BLaER1 (cell line): ENCODE data around the gene STAT5B.

Experiments
- H3K27ac ChIP-seq: shearing (Covaris generic); formaldehyde crosslinking; 2 replicates; pipeline ENCODE4 v1.8.1; 2022
- H3K27me3 ChIP-seq: shearing (Covaris generic); formaldehyde crosslinking; 2 replicates; pipeline ENCODE4 v1.8.1; 2022
- H3K36me3 ChIP-seq: shearing (Covaris generic); formaldehyde crosslinking; 2 replicates; pipeline ENCODE4 v1.8.1; 2022
- H3K4me1 ChIP-seq: shearing (Covaris generic); formaldehyde crosslinking; 2 replicates; pipeline ENCODE4 v1.8.1; 2022
- H3K4me2 ChIP-seq: shearing (Covaris generic); formaldehyde crosslinking; 2 replicates; pipeline ENCODE4 v1.8.1; 2022
- H3K4me3 ChIP-seq: shearing (Covaris generic); formaldehyde crosslinking; 2 replicates; pipeline ENCODE4 v1.8.1; 2022
- H3K9ac ChIP-seq: shearing (Covaris generic); formaldehyde crosslinking; 2 replicates; pipeline ENCODE4 v1.8.1; 2022
- H3K9me3 ChIP-seq: shearing (Covaris generic); formaldehyde crosslinking; 2 replicates; pipeline ENCODE4 v1.8.1; 2022
- H4K20me1 ChIP-seq: shearing (Covaris generic); formaldehyde crosslinking; 2 replicates; pipeline ENCODE4 v1.8.1; 2022
- Cebpa-rat ChIP-seq: shearing (Covaris generic); IDR thresholded peaks from 2 replicates; pipeline ENCODE4 v1.8.1; 2022

The STAT5B gene

DNA sequence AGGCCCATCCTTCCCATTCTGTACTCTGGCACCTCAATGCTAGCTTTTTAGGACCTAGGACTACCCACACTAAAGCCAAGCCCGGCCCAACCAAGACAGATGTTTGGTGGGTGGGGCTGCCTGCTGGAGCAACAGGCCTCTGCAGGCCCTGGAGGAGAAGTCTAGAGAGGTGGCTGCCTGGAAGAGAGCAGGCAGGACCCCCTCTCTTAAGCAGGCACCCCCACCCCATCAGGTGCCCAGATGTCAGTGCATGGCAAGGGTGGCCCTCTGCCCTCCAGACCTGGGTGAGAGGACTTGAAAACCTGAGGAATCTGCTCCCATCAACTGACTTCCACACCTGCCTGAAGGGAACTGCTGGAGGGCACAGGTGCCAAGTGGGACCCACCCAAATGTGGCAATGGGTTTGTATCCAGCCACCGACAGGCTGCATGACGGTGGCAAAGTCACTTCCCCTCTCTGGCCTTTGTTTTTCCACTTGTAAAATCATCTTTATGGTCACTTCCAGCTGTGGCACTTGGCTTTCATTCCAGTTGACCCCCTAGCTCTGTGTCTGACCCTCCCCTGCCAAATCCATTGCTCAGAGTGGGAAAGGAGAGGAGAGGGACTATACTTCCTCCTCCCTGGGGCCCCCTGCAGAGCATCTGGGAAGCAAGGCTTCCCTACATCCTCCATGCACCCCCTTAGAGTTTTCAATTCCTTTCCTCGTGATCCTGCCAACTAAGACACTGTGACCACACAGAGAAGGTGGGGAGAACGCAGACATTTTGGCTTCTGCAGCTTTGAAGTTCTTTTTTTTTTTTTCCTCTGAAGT is 10.4 kb upstream of the STAT5B start:
- Histone ChIP-seq H3K36me3 (peaks cover 13% of the 10 kb centered on the region; the same call in 1 of the 2 replicates), H3K4me1 (peaks cover 51% of the 10 kb centered on the region), H3K27me3 (peaks cover 4% of the 10 kb centered on the region; the same call in 1 of the 2 replicates), H3K4me2 (peak overlapping the region; percentile 89), H3K9ac (peak overlapping the region; percentile 80; the same call in 1 of the 2 replicates), H3K9me3 (no peaks in the 10 kb centered on the region), H3K4me3 (peak overlapping the region; percentile 77; the same call in 1 of the 2 replicates), H4K20me1 (peaks cover 22% of the 10 kb centered on the region), H3K27ac (no peak overlapping the region)
- TF ChIP-seq Cebpa-rat, result no peak

DNA sequence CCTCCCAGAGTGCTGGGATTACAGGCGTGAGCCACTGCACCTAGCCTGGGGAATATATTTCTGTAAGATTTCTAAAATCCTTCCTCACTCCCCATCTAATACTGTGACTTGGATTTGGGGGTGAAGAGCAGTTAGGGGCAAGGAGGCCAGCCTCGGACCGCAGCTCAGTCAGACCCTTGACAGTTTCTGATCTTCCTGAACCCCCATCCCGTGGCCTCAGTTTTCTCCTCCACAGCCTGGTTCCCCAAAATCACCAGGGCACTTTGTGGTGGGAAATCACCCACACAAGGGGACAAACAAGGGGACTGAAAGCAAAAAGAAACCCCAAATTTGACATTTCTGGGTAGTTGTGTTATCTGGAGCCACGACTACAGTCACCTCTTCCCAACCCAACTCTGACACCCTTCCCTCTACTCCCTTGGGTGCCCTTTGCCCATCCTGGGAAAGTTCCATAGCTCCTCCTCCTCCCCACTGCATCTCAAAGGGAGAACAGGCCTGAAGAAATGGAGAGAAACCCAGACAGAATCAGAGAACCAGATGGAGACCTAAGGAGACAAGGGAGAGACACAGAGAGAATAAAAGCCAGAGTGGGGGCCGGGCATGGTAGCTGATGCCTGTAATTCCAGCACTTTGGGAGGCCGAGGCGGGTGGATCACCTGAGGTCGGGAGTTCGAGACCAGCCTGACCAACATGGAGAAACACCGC is 9.3 kb upstream of the STAT5B start:
- TF ChIP-seq Cebpa-rat, result no peak
- H3K27ac ChIP-seq, result no peak overlapping the region
- no peak overlapping the region for H3K9ac ChIP-seq
- peaks cover 41% of the 10 kb centered on the region for H3K4me1 ChIP-seq
- H3K9me3 ChIP-seq, result no peaks in the 10 kb centered on the region
- no peak overlapping the region for H3K4me3 ChIP-seq
- peaks cover 4% of the 10 kb centered on the region; the same call in 1 of the 2 replicates for H3K27me3 ChIP-seq
- H4K20me1 ChIP-seq, result peaks cover 16% of the 10 kb centered on the region
- no peak overlapping the region for H3K4me2 ChIP-seq
- peaks cover 3% of the 10 kb centered on the region; the same call in 1 of the 2 replicates for H3K36me3 ChIP-seq

DNA sequence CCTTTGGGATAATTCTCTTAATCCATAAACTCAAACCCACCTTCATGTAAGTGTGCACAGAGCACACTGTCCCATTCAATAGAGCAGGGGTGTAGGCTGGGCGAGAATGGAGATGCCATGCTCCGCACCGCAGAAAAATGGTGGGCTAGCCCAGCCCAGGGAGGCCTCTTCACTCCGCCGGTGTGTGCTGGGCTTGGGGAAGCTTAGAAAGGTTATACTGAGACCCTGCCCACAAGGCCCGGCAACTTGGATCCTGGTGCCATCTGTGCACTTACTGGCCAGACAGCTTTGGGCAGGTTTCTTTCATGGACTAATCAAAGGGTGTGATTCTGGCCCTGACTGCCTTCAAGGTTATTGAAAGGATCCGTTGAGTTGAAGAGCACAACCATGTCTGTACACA is 8.4 kb upstream of the STAT5B start:
- no peak for TF ChIP-seq Cebpa-rat
- H3K4me1 ChIP-seq, result peaks cover 32% of the 10 kb centered on the region
- peaks cover 6% of the 10 kb centered on the region; the same call in 1 of the 2 replicates for H4K20me1 ChIP-seq
- H3K4me2 ChIP-seq, result no peak overlapping the region
- H3K27ac ChIP-seq, result no peak overlapping the region
- no peak overlapping the region for H3K4me3 ChIP-seq
- no peaks in the 10 kb centered on the region for H3K36me3 ChIP-seq
- no peak overlapping the region for H3K9ac ChIP-seq
- peaks cover 4% of the 10 kb centered on the region; the same call in 1 of the 2 replicates for H3K27me3 ChIP-seq
- no peaks in the 10 kb centered on the region for H3K9me3 ChIP-seq

DNA sequence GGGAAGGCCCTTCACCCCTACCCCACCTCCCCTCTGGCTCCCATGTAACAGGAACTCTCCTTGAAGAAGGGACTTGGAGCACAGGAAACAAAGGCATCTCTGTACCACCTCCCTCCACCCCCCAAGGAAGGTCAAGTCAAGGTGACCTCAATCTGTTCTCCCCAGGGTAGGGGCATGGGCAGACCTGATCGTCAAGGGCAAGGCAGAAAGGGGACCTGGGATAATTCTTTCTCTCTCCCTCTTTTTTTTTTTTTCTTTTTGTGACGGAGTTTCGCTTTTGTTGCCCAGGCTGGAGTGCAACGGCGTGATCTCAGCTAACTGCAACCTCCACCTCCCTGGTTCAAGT is 7.8 kb upstream of the STAT5B start:
- no peak for TF ChIP-seq Cebpa-rat
- H3K27ac ChIP-seq, result no peak overlapping the region
- peaks cover 4% of the 10 kb centered on the region; the same call in 1 of the 2 replicates for H3K27me3 ChIP-seq
- no peaks in the 10 kb centered on the region for H3K36me3 ChIP-seq
- H4K20me1 ChIP-seq, result peaks cover under 1% of the 10 kb centered on the region; the same call in 1 of the 2 replicates
- H3K4me3 ChIP-seq, result no peak overlapping the region
- no peak overlapping the region for H3K4me2 ChIP-seq
- H3K4me1 ChIP-seq, result peaks cover 27% of the 10 kb centered on the region
- no peak overlapping the region for H3K9ac ChIP-seq
- H3K9me3 ChIP-seq, result no peaks in the 10 kb centered on the region

DNA sequence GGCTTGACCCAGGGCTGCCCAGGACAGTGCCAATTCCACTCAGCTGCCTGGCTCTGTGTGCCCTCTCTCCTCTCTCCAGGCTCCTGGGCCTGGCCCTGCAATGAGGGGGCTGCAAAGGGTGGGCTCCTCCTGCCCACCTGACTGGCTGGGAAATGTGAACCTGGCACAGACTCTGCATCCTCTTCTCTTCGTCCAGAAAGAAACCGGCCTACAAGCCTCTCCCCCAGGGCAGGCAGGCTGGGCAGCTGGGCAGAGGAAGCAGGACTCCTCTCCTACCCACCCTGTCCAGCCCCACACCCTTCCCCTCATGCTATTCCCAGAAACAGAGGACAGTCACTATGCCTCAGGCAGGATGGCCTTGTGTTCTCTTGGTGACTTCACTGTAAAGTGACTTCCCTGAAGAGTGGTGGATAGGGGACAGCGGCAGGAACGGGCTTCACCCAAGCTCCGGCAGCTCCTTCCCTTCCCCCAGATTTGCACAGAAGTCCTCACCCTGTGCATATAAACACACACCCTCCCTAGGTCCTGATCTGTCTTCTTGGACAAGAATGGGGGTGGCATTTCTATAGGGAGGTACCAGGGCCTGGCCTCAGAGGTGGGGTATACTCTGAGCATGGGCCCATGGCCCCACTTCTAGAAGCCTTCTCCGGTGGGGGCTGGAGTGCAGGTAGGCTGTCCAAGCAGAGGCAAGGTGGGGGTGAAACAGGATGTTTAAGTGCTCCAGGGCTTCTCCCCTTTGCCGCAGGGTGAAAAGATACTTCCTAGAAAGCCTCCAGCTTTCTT is 7.2 kb upstream of the STAT5B start:
- no peak overlapping the region for H3K4me2 ChIP-seq
- no peaks in the 10 kb centered on the region for H3K9me3 ChIP-seq
- peaks cover 4% of the 10 kb centered on the region; the same call in 1 of the 2 replicates for H3K27me3 ChIP-seq
- no peak overlapping the region for H3K9ac ChIP-seq
- H3K4me3 ChIP-seq, result no peak overlapping the region
- peaks cover 21% of the 10 kb centered on the region for H3K4me1 ChIP-seq
- H4K20me1 ChIP-seq, result no peaks in the 10 kb centered on the region
- H3K36me3 ChIP-seq, result no peaks in the 10 kb centered on the region
- no peak overlapping the region for H3K27ac ChIP-seq
- TF ChIP-seq Cebpa-rat, result no peak

DNA sequence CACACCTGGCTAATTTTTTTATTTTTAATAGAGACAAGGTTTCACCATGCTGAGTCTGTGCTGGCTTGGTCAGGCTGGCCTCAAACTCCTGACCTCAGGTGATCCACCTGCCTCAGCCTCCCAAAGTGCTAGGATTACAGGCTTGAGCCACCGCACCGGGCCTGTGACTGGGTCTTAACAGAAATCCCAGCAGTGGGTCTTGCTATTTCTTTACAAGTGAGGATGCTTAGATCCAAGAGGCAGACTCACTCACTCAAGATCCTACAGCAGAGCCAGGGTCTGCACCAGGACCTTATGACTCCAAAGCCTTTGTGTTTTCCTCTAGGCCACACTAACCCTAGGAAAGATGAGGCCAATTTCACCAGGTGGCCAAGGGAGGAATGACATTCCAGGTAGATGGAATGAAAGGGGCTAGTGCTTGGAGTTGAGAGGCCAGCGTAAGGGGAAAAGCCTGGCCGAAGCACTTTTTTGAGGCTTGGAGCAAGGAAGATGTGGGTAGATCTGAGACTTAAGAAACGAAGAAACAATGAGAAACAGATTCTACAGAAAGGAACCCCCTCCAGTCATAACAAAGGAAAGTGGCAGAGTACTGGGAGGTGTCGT is 6.4 kb upstream of the STAT5B start:
- Histone ChIP-seq H3K9me3 (no peaks in the 10 kb centered on the region), H3K27me3 (peaks cover 4% of the 10 kb centered on the region; the same call in 1 of the 2 replicates), H3K27ac (no peak overlapping the region), H3K9ac (no peak overlapping the region), H4K20me1 (no peaks in the 10 kb centered on the region), H3K4me2 (no peak overlapping the region), H3K4me3 (no peak overlapping the region), H3K36me3 (no peaks in the 10 kb centered on the region), H3K4me1 (peaks cover 15% of the 10 kb centered on the region)
- TF ChIP-seq Cebpa-rat, result no peak

DNA sequence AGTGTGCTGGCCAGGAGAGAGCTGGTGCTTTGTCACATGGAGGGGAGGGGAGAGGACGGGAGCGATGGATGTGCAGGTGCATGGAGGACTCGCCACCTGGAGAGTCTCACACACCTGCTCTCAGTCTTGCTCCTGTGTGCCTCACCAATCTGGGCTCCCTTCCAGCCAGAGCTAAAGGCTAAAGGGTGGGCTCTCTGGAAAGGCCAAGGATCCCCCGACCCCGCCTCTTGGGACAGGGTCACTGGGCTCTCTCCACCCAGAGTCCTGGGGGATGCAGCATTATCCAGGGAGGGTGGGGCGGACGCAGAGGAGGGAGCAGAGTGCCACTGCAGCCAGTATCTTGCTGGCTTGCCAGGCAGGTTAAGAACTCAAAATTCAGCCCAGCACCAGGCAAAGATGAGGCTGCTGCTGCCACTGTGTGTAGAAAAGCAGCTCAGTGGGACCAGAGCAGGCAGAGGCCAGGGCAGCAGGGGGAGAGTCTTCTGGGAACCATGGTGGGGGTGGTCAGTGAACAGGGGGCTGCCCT is 5.4 kb upstream of the STAT5B start:
- H3K9ac ChIP-seq, result no peak overlapping the region
- no peak overlapping the region for H3K4me2 ChIP-seq
- no peaks in the 10 kb centered on the region for H3K27me3 ChIP-seq
- H3K4me1 ChIP-seq, result peaks cover 14% of the 10 kb centered on the region
- no peak overlapping the region for H3K4me3 ChIP-seq
- TF ChIP-seq Cebpa-rat, result no peak
- no peaks in the 10 kb centered on the region for H4K20me1 ChIP-seq
- H3K27ac ChIP-seq, result no peak overlapping the region
- no peaks in the 10 kb centered on the region for H3K36me3 ChIP-seq
- no peaks in the 10 kb centered on the region for H3K9me3 ChIP-seq

DNA sequence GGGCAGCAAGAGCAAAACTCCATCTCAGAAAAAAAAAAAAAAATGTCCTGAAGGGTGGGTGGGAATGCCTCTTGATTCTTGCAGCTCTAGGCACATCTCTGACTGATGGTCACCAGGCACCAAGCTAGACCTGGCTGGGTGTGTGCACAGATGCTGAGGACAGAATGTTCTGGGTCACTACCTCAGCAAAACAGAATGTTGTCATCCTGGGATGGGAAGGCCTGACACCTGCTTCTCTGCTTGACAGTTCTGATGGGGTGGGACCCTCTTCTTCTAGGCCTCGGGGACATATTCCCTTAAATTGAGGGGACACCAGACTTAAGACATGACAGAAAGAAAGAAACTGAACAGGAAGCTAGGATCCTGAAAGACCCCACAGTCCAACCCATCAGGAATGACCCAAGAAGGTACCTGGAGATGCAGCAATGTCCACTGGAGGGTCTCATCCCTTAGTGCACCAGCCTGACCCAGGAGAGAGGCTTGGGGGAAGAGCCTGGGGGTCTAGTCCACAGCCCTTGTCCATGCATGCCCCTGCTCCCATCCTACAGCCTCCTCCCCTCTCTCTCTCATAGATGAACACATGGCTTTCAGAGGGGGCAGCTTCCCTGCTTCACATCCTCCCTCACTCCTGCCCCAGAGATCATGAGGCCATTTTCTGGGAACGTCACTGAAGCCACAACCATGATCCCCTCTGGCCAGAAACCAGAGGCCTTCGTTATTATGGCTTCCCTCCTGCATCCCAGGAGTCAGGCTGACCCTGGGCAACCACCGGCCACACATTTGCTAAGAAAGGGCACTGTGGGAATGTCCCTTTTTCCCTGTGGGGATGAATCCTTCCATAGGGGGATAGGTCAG is 3.8 kb upstream of the STAT5B start:
- H4K20me1 ChIP-seq, result peaks cover under 1% of the 10 kb centered on the region
- H3K4me3 ChIP-seq, result no peak overlapping the region
- no peak for TF ChIP-seq Cebpa-rat
- peaks cover 11% of the 10 kb centered on the region for H3K4me1 ChIP-seq
- no peak overlapping the region for H3K4me2 ChIP-seq
- H3K9ac ChIP-seq, result no peak overlapping the region
- no peak overlapping the region for H3K27ac ChIP-seq
- H3K36me3 ChIP-seq, result no peaks in the 10 kb centered on the region
- H3K27me3 ChIP-seq, result no peaks in the 10 kb centered on the region
- no peaks in the 10 kb centered on the region for H3K9me3 ChIP-seq
